K562 (cell line): Measurements from ENCODE around the gene ZC3H8. TPM values are rescaled to one million over a fixed set of nuclear protein-coding genes. Genes with fewer than 3 reads are reported as not detected.

Source experiments
- ATAC-seq: fragments of 200-7000 bp; cut with Tn5 transposase; 3 replicates; pipeline ENCODE4 v1.9.1; 2020; ENCODE audit warnings: moderate library complexity
- BruUV-seq: library from RNA; stranded (reverse); fragments of 400-500 nt; replicated peaks from 2 replicates; lab custom pipeline; 2021; lab: Mats Ljungman, UMichigan
- CTCF ChIA-PET: fragments of 300-600 bp; formaldehyde crosslinking; extraction: SDS; loops from one replicate; lab custom pipeline; 2021; ENCODE audit warnings: low intra/inter-chr PET ratio; lab: Yijun Ruan, JAX
- POLR2A ChIA-PET: fragments of 300-600, 350-650 bp; sonication (Branson Sonifier 250); formaldehyde crosslinking; extraction: SDS; loops from one replicate; lab custom pipeline; 2021; ENCODE audit warnings: antibody characterized with exemption, inconsistent platforms; lab: Yijun Ruan, JAX
- DNase-seq, 4 experiments: peaks; one replicate each; pipeline versions ENCODE4 v3.0.0 to v3.0.0-alpha.2; 2011 to 2018; ENCODE audit warnings: low spot score in 3 of 4, mixed read lengths in 3 of 4; ENCODE audit errors: extremely low read depth in 1 of 4
- FAIRE-seq: peaks from 2 replicates; lab custom pipeline; 2011; peaks lifted over from hg19 to GRCh38; lab: Jason Lieb, UNC
- H2AFZ ChIP-seq: 2 replicates; pipeline ENCODE4 v1.6.0; 2011; ENCODE audit warnings: low read depth, low read length, control low read depth, inconsistent platforms
- H3K27ac ChIP-seq: fragments of 200-600 bp; 3 replicates; pipeline ENCODE4 v1.8.0; 2011; ENCODE audit warnings: low read depth, mild to moderate bottlenecking, control low read depth, inconsistent platforms, low read length, moderate library complexity, mixed read lengths; ENCODE audit errors: extremely low read depth
- H3K27me3 ChIP-seq, 2 experiments: fragments of 300-600 bp in 1 of 2; 2 replicates in 1 of 2; 3 replicates in 1 of 2; pipeline versions ENCODE4 v1.6.0 to v1.8.0; 2011; ENCODE audit warnings: inconsistent platforms in 2 of 2, low read length in 2 of 2, mild to moderate bottlenecking in 1 of 2, mixed read lengths in 1 of 2, moderate library complexity in 1 of 2; ENCODE audit not compliant: control insufficient read depth in 2 of 2, insufficient read depth in 2 of 2
- H3K36me3 ChIP-seq: fragments of 300-600 bp; 3 replicates; pipeline ENCODE4 v1.8.0; 2011; ENCODE audit warnings: mild to moderate bottlenecking, low read length, inconsistent platforms; ENCODE audit not compliant: control insufficient read depth, insufficient read depth
- H3K4me1 ChIP-seq, 2 experiments: fragments of 200-600 bp in 1 of 2; replicated peaks in 1 of 2; 2 replicates in 1 of 2; 3 replicates in 1 of 2; pipeline versions ENCODE4 v1.5.1 to v1.8.0; 2011; ENCODE audit warnings: inconsistent platforms in 2 of 2, low read length in 2 of 2, mild to moderate bottlenecking in 1 of 2, mixed read lengths in 1 of 2, moderate library complexity in 1 of 2; ENCODE audit not compliant: control insufficient read depth in 2 of 2, insufficient read depth in 2 of 2
- H3K4me2 ChIP-seq: 2 replicates; pipeline ENCODE4 v1.6.1; 2011; ENCODE audit warnings: low read length, control low read depth, inconsistent platforms, mixed read lengths; ENCODE audit not compliant: insufficient read depth
- H3K4me3 ChIP-seq: fragments of 200-600 bp; sonication (generic), shearing (Covaris generic); 2 replicates; pipeline ENCODE4 v1.5.1; 2016; ENCODE audit warnings: control low read depth, inconsistent platforms
- H3K79me2 ChIP-seq: fragments of 200-600 bp; 3 replicates; pipeline ENCODE4 v1.8.0; 2011; ENCODE audit warnings: low read length, inconsistent platforms; ENCODE audit not compliant: control insufficient read depth, insufficient read depth
- H3K9ac ChIP-seq, 2 experiments: 2 replicates each; pipeline versions ENCODE4 v1.6.0 to v1.6.1; 2011; ENCODE audit warnings: low read depth in 2 of 2, low read length in 2 of 2, control low read depth in 1 of 2, inconsistent platforms in 1 of 2, mild to moderate bottlenecking in 1 of 2, mixed read lengths in 1 of 2; ENCODE audit not compliant: insufficient read depth in 1 of 2
- H3K9me1 ChIP-seq: one replicate; pipeline ENCODE4 v1.6.0; 2011; ENCODE audit warnings: inconsistent platforms, mild to moderate bottlenecking, low read length, moderate library complexity; ENCODE audit not compliant: control insufficient read depth, insufficient read depth
- H3K9me3 ChIP-seq: replicated peaks from 2 replicates; pipeline ENCODE4 v1.5.1; 2011; ENCODE audit warnings: low read depth, low read length, inconsistent platforms; ENCODE audit not compliant: control insufficient read depth, insufficient read depth
- H4K20me1 ChIP-seq: replicated peaks from 2 replicates; pipeline ENCODE4 v1.6.1; 2011; ENCODE audit warnings: low read length, inconsistent platforms, mixed read lengths; ENCODE audit not compliant: control insufficient read depth, insufficient read depth
- CEBPB ChIP-seq: fragments of 450-650 bp; IDR thresholded peaks from 2 replicates; pipeline ENCODE4 v1.6.1; 2016; ENCODE audit warnings: missing genetic modification characterization, missing compliant biosample characterization
- CEBPG ChIP-seq, 3 experiments: fragments of 200-800 bp in 1 of 3; sonication (Bioruptor generic) in 1 of 3; sonication (generic) in 1 of 3; formaldehyde crosslinking in 1 of 3; IDR thresholded peaks in 2 of 3; conservative IDR thresholded peaks in 1 of 3; 2 replicates each; pipeline versions ENCODE4 v1.6.1 to v1.8.0; 2016 to 2022; ENCODE audit warnings: missing compliant biosample characterization in 2 of 3, missing genetic modification characterization in 2 of 3, mild to moderate bottlenecking in 1 of 3, missing genetic modification reagents in 1 of 3
- CTCF ChIP-seq, 3 experiments: IDR thresholded peaks in 2 of 3; conservative IDR thresholded peaks in 1 of 3; 2 replicates each; pipeline ENCODE4 v1.5.1; 2011 to 2012; ENCODE audit warnings: low read length in 3 of 3, mild to moderate bottlenecking in 3 of 3, control low read depth in 2 of 3, improper control_type of control experiment in 1 of 3, inconsistent platforms in 1 of 3, low read depth in 1 of 3, mixed read lengths in 1 of 3, moderate library complexity in 1 of 3; ENCODE audit not compliant: insufficient read depth in 2 of 3
- POLR2H ChIP-seq: IDR thresholded peaks from 2 replicates; pipeline ENCODE4 v1.6.1; 2016; ENCODE audit warnings: missing genetic modification characterization, low read depth, mild to moderate bottlenecking, control low read depth, missing compliant biosample characterization, moderate library complexity
- WGBS: fragments of 100-300 bp; shearing (Covaris generic); methylation state at CpG from one replicate; pipeline ENCODE4 v1.1.6; 2016; ENCODE audit warnings: low coverage, mixed read lengths; ENCODE audit not compliant: insufficient coverage; ENCODE audit errors: missing lambda C conversion rate; 5-methylcytosine and 5-hydroxymethylcytosine counted together
- in situ Hi-C: fragments of 300-500 bp; cut with MboI; formaldehyde crosslinking; loops from 4 replicates; pipeline ENCODE4 v1.15.0; 2018; ENCODE audit warnings: inconsistent platforms, mixed read lengths
- intact Hi-C: fragments of 100-400 bp; cut with micrococcal nuclease; formaldehyde crosslinking; loops from 2 replicates; pipeline ENCODE4 v1.14.2; 2022
- polyA plus RNA-seq, 8 experiments: library from polyadenylated mRNA; depleted of rRNA in 4 of 8; stranded (reverse) in 5 of 8; unstranded in 3 of 8; fragments of >200 nt; fragmentation: Nextera tagmentation in 2 of 8; fragmentation: Illumina TruSeq in 1 of 8; extraction: Ambion mirVana in 2 of 8; extraction: Trizol in 1 of 8; gene quantifications; 2 replicates each; pipeline versions ENCODE4 v1.2.1 to v1.2.3, GENCODE V29; 2011 to 2014; ENCODE audit warnings: inconsistent platforms in 1 of 8, missing spikeins in 1 of 8
- total RNA-seq, 7 experiments: library from RNA; depleted of rRNA in 6 of 7; stranded (reverse); fragments of >200 nt in 6 of 7; fragmentation: Illumina TruSeq in 2 of 7; extraction: Trizol in 2 of 7; gene quantifications; 2 replicates each; pipeline versions ENCODE4 v1.2.1 to v1.2.3, GENCODE V29; 2011 to 2021; ENCODE audit warnings: low replicate concordance in 1 of 7

ZC3H8 gene
- total and polyA plus RNA-seq, 9 of the 15 experiments (the other 6 are each of a cell fraction or from before 2014, with no cell fraction given): 11.6 to 41.5 (median 27.5) TPM

- peaks cover 0 to 5% of the 10 kb centered on the region in 2 experiments; a peak in 1 of 5 replicates for H3K27me3 ChIP-seq
- H3K9ac ChIP-seq: no peak overlapping the region
- in situ Hi-C loops (no loop called here), intact Hi-C loops (no loop called here)
- no peak for FAIRE-seq
- H3K36me3 ChIP-seq: no peaks in the 10 kb centered on the region
- no peak overlapping the region for H3K27ac ChIP-seq
- no peak overlapping the region for H3K4me2 ChIP-seq
- WGBS: 24% methylated on average over 8 of the region's 8 CpGs
- no peaks in the 10 kb centered on the region for H3K9me1 ChIP-seq
- peak; percentile 88 for TF ChIP-seq CEBPB (tag)
- TF ChIP-seq POLR2H: no peak
- TF ChIP-seq CTCF (IDR thresholded peaks at IDR 0.05 in 2 of 3, conservative IDR thresholded peaks at IDR 0.05 in 1 of 3; ENCODE audit: insufficient read depth in 2 of 3, low read depth in 1 of 3, low read length in 3 of 3): 0 out of 6 replicates have a peak, but pooled peaks of 1 of the 3 experiments have one; percentile 11
- TF ChIP-seq CEBPG (CRISPR knock-in tag; IDR thresholded peaks at IDR 0.05): peak; percentile 32; the same call in 1 of the 2 replicates
- TF ChIP-seq CEBPG (tag; conservative IDR thresholded peaks at IDR 0.05 in 1 of 2, IDR thresholded peaks at IDR 0.05 in 1 of 2): peak; percentile 58 to 73
- POLR2A ChIA-PET: interaction anchor here (0.7 to 1.2 kb wide), 3 partner anchors 11 to 256 kb away, joined by 3 read pairs; no protein-coding TSS in a partner anchor
- no TSS peak for BruUV-seq
- no peaks in the 10 kb centered on the region for H3K79me2 ChIP-seq
- no peak overlapping the region for H2AFZ ChIP-seq
- no peak overlapping the region for H3K4me3 ChIP-seq
- peaks cover 0 to 7% of the 10 kb centered on the region in 2 experiments; a peak in 1 of 5 replicates for H3K4me1 ChIP-seq
- CTCF ChIA-PET: no interaction called here
- ATAC-seq: no peak
- H4K20me1 ChIP-seq: no peaks in the 10 kb centered on the region
- H3K9me3 ChIP-seq: peaks cover 2% of the 10 kb centered on the region; the same call in 1 of the 2 replicates
- no peak for DNase-seq
Observed at GRCh38 chr2:112195167-112195766, 59.6 kb downstream of the ZC3H8 start.
